C4-2B (cell line): Measurements from ENCODE around the gene ARID5B.

Source experiments
- ZFX ChIP-seq: fragments of 450-650 bp; IDR thresholded peaks from 2 replicates; pipeline ENCODE4 v1.6.1; 2017
- TF ChIP-seq, protein P1 (sequence below): fragments of 450-650 bp; conservative IDR thresholded peaks from 2 replicates; pipeline ENCODE4 v1.5.1; 2017; ENCODE audit warnings: mild to moderate bottlenecking

DNA sequence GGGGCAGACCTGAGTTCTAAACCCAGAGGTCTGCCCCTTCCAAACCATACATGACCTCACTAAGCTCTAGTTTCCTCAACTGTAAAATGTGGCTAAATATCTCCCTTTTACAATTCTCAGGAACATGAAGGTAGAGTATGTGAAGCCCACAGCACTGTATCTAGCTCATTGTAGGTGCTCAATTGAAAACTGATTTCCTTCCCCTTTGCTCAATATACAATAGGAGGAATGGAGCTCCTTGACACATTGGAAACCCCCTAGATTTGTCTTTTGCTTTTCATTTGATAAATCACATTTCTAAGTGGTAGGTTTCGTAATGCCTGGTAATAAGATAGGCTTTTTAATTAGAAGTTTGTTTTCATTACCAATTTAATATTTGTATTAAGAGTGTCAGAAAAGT lies 153.3 kb downstream of the ARID5B start:
- TF ChIP-seq, protein P1, sequence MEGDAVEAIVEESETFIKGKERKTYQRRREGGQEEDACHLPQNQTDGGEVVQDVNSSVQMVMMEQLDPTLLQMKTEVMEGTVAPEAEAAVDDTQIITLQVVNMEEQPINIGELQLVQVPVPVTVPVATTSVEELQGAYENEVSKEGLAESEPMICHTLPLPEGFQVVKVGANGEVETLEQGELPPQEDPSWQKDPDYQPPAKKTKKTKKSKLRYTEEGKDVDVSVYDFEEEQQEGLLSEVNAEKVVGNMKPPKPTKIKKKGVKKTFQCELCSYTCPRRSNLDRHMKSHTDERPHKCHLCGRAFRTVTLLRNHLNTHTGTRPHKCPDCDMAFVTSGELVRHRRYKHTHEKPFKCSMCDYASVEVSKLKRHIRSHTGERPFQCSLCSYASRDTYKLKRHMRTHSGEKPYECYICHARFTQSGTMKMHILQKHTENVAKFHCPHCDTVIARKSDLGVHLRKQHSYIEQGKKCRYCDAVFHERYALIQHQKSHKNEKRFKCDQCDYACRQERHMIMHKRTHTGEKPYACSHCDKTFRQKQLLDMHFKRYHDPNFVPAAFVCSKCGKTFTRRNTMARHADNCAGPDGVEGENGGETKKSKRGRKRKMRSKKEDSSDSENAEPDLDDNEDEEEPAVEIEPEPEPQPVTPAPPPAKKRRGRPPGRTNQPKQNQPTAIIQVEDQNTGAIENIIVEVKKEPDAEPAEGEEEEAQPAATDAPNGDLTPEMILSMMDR, result no peak
- TF ChIP-seq ZFX, result no peak
